SK-N-SH treated with all-trans-retinoic acid at 6 μM for 48 hours (cell line): Measurements from ENCODE around the gene CCL22.

Experiments
- ARNTL ChIP-seq: fragments of 450-650 bp; formaldehyde crosslinking; IDR thresholded peaks from 2 replicates; pipeline ENCODE4 v1.5.0; 2020; ENCODE audit warnings: low read depth, mild to moderate bottlenecking, moderate library complexity, borderline replicate concordance
- CREB5 ChIP-seq: fragments of 250-450 bp; sonication (Bioruptor Pico); IDR thresholded peaks from 2 replicates; pipeline ENCODE4 v1.5.1; 2020; ENCODE audit warnings: low read depth, mild to moderate bottlenecking, moderate library complexity
- ISL1 ChIP-seq: fragments of 250-450 bp; sonication (Bioruptor Pico); IDR thresholded peaks from 2 replicates; pipeline ENCODE4 v2.1.2; 2022; ENCODE audit warnings: mild to moderate bottlenecking, moderate library complexity
- PATZ1 ChIP-seq: fragments of 250-450 bp; sonication (Bioruptor Pico); IDR thresholded peaks from 2 replicates; pipeline ENCODE4 v1.8.0; 2020; ENCODE audit warnings: mild to moderate bottlenecking, moderate library complexity, borderline replicate concordance
- PPARA ChIP-seq: fragments of 250-450 bp; sonication (Bioruptor Pico); IDR thresholded peaks from 2 replicates; pipeline ENCODE4 v1.5.0; 2020; ENCODE audit warnings: mild to moderate bottlenecking, borderline replicate concordance
- RARB ChIP-seq: fragments of 250-450 bp; sonication (Bioruptor Pico); IDR thresholded peaks from 2 replicates; pipeline ENCODE4 v1.8.0; 2021; ENCODE audit warnings: mild to moderate bottlenecking, moderate library complexity
- TCF4 ChIP-seq: fragments of 250-450 bp; sonication (Bioruptor Pico); IDR thresholded peaks from 2 replicates; pipeline ENCODE4 v1.8.0; 2021; ENCODE audit warnings: mild to moderate bottlenecking, moderate library complexity, borderline replicate concordance
- TSHZ2 ChIP-seq: fragments of 250-450 bp; sonication (Bioruptor Pico); IDR thresholded peaks from 2 replicates; pipeline ENCODE4 v1.5.0; 2020; ENCODE audit warnings: mild to moderate bottlenecking, moderate library complexity
- ZFP3 ChIP-seq: fragments of 250-450 bp; sonication (Bioruptor Pico); IDR thresholded peaks from 2 replicates; pipeline ENCODE4 v1.5.0; 2020; ENCODE audit warnings: mild to moderate bottlenecking, moderate library complexity

GRCh38 chr16:57389087-57389468 is 30.5 kb downstream of the CCL22 start:
- TF ChIP-seq PATZ1 (CRISPR knock-in tag) (no peak), ZFP3 (CRISPR knock-in tag) (no peak), TCF4 (CRISPR knock-in tag) (no peak), RARB (no peak), TSHZ2 (no peak), PPARA (CRISPR knock-in tag) (no peak), ARNTL (no peak), CREB5 (no peak), ISL1 (CRISPR knock-in tag) (no peak)
